SK-N-MC (cell line): ENCODE results near the gene PDLIM7.

Source experiments
- EZH2 ChIP-seq: fragments of 200-600 bp; sonication (generic); IDR thresholded peaks from one replicate; pipeline ENCODE4 v1.6.1; 2017; ENCODE audit warnings: antibody characterized with exemption
- FOXP2 ChIP-seq: optimal IDR thresholded peaks from 2 replicates; pipeline ENCODE3; 2011; ENCODE audit warnings: mild to moderate bottlenecking, moderate library complexity; ENCODE audit not compliant: insufficient read depth; ENCODE audit errors: extremely low read length, control extremely low read depth
- POLR2AphosphoS5 ChIP-seq: IDR thresholded peaks from 2 replicates; pipeline ENCODE4 v1.6.1; 2012; ENCODE audit warnings: mild to moderate bottlenecking, low read depth, low read length, borderline replicate concordance

DNA sequence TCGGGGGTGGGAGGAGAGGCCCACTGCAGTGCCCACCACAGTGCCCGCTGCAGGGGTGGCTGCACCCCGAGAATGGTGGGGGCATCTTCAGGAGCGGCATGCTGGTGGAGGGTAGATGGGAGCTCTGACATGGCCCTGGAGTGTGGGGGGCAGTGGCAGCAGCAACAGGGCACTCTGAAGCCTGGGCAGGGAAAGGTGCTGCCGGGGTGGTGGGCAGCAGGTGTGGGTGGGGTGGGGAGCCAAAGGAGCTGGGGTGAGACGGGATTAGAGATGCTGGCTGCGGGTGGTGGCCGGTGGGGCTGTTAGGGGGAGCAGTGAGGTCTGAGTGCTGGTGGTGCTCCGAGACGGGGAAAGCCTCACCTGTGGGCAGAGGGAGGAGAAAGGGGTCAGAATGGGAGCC is 39.0 kb upstream of the PDLIM7 start:
- no peak for TF ChIP-seq POLR2AphosphoS5
- no peak for TF ChIP-seq EZH2
- TF ChIP-seq FOXP2, result no peak
